ENCODE measurements around the gene CDC73. TPM values are rescaled to one million over a fixed set of nuclear protein-coding genes. Genes with fewer than 3 reads are reported as not detected.

The CDC73 gene
- total RNA-seq, 2 donors from 2014 or later = 71.8 to 76.5 TPM

- Mint-ChIP-seq H3K27ac (no peak overlapping the region), H3K4me1 (ENCODE audit: low read depth in 2 of 2) (peaks cover 12 to 43% of the 10 kb centered on the region in 2 donors), H3K27me3 (peaks cover 0 to 5% of the 10 kb centered on the region in 2 donors), H3K4me3 (peak overlapping the region; percentile 34), H3K9me3 (no peaks in the 10 kb centered on the region), H3K36me3 (peaks cover 6% of the 10 kb centered on the region)
- ATAC-seq (no peak), DNase-seq (ENCODE audit: low spot score) (no peak)
Observed at GRCh38 chr1:193118803-193119730, 2.8 kb upstream of the CDC73 start.

DNA sequence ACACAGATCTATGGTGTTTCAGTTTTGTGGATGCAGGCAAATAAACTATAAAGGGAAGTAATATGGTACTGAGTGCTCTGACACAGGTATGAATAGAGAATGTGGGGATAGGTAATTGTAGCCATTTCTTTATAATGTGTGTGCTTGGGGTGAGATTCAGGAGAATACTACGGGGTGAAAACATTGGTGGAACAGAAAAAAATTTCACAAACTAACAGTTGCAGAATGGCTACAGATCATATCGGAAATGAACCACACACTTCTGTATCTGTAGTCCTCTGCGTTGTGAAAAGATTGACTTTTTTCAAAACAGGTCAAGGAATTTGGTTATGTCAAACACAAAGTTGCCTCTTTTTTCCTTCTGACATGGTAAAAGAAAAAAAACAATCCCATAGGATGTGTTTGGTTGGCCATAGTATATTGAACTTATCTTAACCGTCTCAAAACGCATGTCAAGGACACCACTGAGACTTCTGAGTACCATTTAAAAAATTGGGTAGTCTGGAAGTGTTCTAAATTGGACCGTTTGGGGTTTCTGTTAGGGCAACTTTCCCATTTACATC, 1.1 kb upstream of the CDC73 start:
- DNase-seq (ENCODE audit: low spot score) (no peak), ATAC-seq (no peak)
- peaks cover 6% of the 10 kb centered on the region for H3K36me3 Mint-ChIP-seq
- no peaks in the 10 kb centered on the region for H3K9me3 Mint-ChIP-seq
- peak overlapping the region; percentile 94 for H3K4me3 Mint-ChIP-seq
- peaks cover 0 to 5% of the 10 kb centered on the region in 2 donors for H3K27me3 Mint-ChIP-seq
- H3K4me1 Mint-ChIP-seq (ENCODE audit: low read depth in 2 of 2) = peaks cover 20 to 52% of the 10 kb centered on the region in 2 donors
- H3K27ac Mint-ChIP-seq = peak overlapping the region; percentile 80 to 88

DNA sequence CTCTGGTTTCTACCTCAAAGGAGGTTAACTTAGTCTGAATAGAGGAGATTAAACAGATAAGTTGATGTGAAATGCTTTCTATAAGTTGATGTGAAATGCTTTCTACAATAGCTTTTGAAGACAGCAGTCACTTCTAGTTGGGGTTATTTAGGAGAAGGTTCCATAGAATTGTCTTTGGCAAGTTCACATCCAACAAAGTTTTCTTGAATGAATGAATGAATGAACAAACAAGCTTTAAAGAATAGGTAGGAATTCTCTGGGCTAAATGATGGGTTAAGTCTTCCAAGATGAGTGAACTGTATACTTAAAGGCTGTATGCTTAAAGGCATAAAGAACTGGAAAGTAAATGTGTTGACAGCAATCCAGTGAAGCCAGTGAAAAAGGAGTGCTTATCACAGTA, 1.9 kb downstream of the CDC73 start:
- no peaks in the 10 kb centered on the region for H3K27me3 Mint-ChIP-seq
- peaks cover 6% of the 10 kb centered on the region for H3K36me3 Mint-ChIP-seq
- H3K4me1 Mint-ChIP-seq (ENCODE audit: low read depth in 2 of 2) = peaks cover 22 to 49% of the 10 kb centered on the region in 2 donors
- ATAC-seq = no peak
- no peak for DNase-seq (ENCODE audit: low spot score)
- no peaks in the 10 kb centered on the region for H3K9me3 Mint-ChIP-seq
- peak overlapping the region; percentile 80 to 88 for H3K27ac Mint-ChIP-seq
- peak overlapping the region; percentile 94 for H3K4me3 Mint-ChIP-seq

- Mint-ChIP-seq H3K27me3 (no peaks in the 10 kb centered on the region), H3K4me3 (no peak overlapping the region), H3K36me3 (peaks cover 9% of the 10 kb centered on the region), H3K4me1 (ENCODE audit: low read depth in 2 of 2) (peaks cover 23 to 39% of the 10 kb centered on the region in 2 donors), H3K27ac (no peak overlapping the region), H3K9me3 (no peaks in the 10 kb centered on the region)
- DNase-seq (ENCODE audit: low spot score) (no peak), ATAC-seq (no peak)
Observed at GRCh38 chr1:193125369-193125768, 3.5 kb downstream of the CDC73 start.

GRCh38 chr1:193131266-193131860, 9.5 kb downstream of the CDC73 start:
- Mint-ChIP-seq H3K27me3 (no peaks in the 10 kb centered on the region), H3K4me1 (ENCODE audit: low read depth in 2 of 2) (peaks cover 14 to 19% of the 10 kb centered on the region in 2 donors), H3K27ac (peak overlapping the region in 1 of 2 donors; percentile 0), H3K36me3 (peaks cover 23% of the 10 kb centered on the region), H3K9me3 (no peaks in the 10 kb centered on the region), H3K4me3 (no peak overlapping the region)
- ATAC-seq = peak in 1 of 2 donors; percentile 52
- DNase-seq (ENCODE audit: low spot score) = no peak

- DNase-seq (ENCODE audit: low spot score) = no peak
- Mint-ChIP-seq H3K36me3 (peaks cover 26% of the 10 kb centered on the region), H3K9me3 (no peaks in the 10 kb centered on the region), H3K4me3 (no peak overlapping the region), H3K4me1 (ENCODE audit: low read depth in 2 of 2) (peaks cover 10 to 11% of the 10 kb centered on the region in 2 donors), H3K27ac (peak overlapping the region in 1 of 2 donors; percentile 16), H3K27me3 (no peaks in the 10 kb centered on the region)
- ATAC-seq = no peak
Observed at GRCh38 chr1:193140254-193140653, 18.4 kb downstream of the CDC73 start.

DNA sequence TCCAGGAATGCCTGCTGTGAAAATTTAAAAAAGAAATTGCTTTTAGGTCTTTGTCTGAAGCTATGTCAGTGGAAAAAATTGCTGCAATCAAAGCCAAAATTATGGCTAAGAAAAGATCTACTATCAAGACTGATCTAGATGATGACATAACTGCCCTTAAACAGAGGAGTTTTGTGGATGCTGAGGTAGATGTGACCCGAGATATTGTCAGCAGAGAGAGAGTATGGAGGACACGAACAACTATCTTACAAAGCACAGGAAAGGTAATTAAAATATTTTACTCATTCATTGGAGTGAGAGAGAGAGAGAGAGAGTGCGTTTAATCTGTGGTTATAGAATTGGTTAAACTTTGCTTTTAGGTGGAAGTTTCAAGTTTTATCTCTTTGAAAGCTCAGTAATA, 20.0 kb downstream of the CDC73 start:
- DNase-seq (ENCODE audit: low spot score) = no peak
- H3K27me3 Mint-ChIP-seq = no peaks in the 10 kb centered on the region
- H3K36me3 Mint-ChIP-seq = peaks cover 26% of the 10 kb centered on the region
- no peak overlapping the region for H3K4me3 Mint-ChIP-seq
- peaks cover 10 to 11% of the 10 kb centered on the region in 2 donors for H3K4me1 Mint-ChIP-seq (ENCODE audit: low read depth in 2 of 2)
- H3K27ac Mint-ChIP-seq = peak overlapping the region in 1 of 2 donors; percentile 15
- no peak for ATAC-seq
- H3K9me3 Mint-ChIP-seq = no peaks in the 10 kb centered on the region

DNA sequence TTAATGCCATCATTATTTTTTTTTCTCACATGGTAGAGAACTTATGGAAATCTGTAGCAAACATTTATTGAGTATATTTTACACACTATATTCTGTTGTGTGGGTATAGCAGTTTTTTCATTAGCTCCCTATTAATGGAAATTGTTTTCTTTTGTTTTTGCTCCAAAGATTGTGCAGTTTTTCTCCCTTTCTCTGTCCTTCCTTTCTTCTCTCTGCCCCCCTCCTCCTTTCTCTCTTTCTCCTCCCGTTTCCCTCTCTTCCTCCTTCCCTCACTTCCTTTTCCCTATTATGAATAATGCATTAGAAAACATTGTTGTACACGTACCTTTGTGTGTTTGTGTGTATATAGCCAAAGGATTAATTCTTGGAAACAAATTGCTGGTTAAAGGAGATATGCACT, 20.6 kb downstream of the CDC73 start:
- DNase-seq (ENCODE audit: low spot score) (no peak), ATAC-seq (no peak)
- Mint-ChIP-seq H3K4me3 (no peak overlapping the region), H3K9me3 (no peaks in the 10 kb centered on the region), H3K27ac (no peak overlapping the region), H3K36me3 (peaks cover 23% of the 10 kb centered on the region), H3K4me1 (ENCODE audit: low read depth in 2 of 2) (peaks cover 10 to 11% of the 10 kb centered on the region in 2 donors), H3K27me3 (no peaks in the 10 kb centered on the region)

DNA sequence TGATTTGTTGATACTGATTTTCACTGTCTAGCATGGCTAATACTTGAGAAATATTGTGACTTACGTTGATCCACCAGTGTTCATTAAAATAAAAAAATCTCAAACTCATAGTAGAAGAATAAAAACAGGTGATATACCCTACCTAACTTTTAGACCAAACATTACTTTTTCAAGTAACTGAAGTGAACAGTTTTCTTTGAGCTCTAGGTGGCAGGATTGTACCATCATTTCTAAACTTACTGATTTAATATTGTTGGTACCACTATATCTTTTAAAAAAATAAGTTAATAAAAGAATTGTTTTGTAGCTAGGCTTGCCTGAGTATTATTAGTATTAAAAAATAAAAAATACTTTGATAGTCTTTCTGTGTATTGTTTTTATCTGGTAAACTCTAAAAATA, 21.5 kb downstream of the CDC73 start:
- Mint-ChIP-seq H3K4me1 (ENCODE audit: low read depth in 2 of 2) (peaks cover 10 to 11% of the 10 kb centered on the region in 2 donors), H3K27ac (no peak overlapping the region), H3K27me3 (no peaks in the 10 kb centered on the region), H3K4me3 (no peak overlapping the region), H3K9me3 (no peaks in the 10 kb centered on the region), H3K36me3 (peaks cover 15% of the 10 kb centered on the region)
- DNase-seq (ENCODE audit: low spot score) (no peak), ATAC-seq (no peak)

- Mint-ChIP-seq H3K4me1 (ENCODE audit: low read depth in 2 of 2) (peaks cover 7 to 9% of the 10 kb centered on the region in 2 donors), H3K27me3 (no peaks in the 10 kb centered on the region), H3K9me3 (no peaks in the 10 kb centered on the region), H3K4me3 (no peak overlapping the region), H3K27ac (no peak overlapping the region), H3K36me3 (peaks cover 10% of the 10 kb centered on the region)
- DNase-seq (ENCODE audit: low spot score) = no peak
- ATAC-seq = no peak
Observed at GRCh38 chr1:193144361-193144938, 22.6 kb downstream of the CDC73 start.

DNA sequence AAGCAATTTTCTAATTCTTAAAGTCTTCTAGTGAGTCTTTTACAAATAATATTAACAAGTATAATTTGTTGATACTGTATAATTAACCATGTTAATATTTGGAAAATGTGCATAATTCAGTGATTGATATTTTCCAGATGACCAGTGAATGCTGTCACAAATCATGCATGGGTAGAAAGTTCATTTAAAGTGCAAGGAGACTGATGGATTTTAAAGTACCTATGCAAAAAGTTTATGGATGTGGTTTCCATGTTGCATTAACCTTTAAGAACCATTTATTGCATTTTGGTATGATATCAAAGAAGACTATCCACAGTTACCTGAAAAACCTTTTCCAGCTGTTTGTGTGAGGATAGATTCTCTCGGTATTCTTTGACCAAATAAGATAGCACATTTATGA, 23.2 kb downstream of the CDC73 start:
- H3K27me3 Mint-ChIP-seq = no peaks in the 10 kb centered on the region
- peaks cover 5 to 7% of the 10 kb centered on the region in 2 donors for H3K4me1 Mint-ChIP-seq (ENCODE audit: low read depth in 2 of 2)
- no peak overlapping the region for H3K4me3 Mint-ChIP-seq

GRCh38 chr1:193156117-193156821, 34.4 kb downstream of the CDC73 start:
- Mint-ChIP-seq H3K4me3 (no peak overlapping the region), H3K36me3 (peaks cover 5% of the 10 kb centered on the region), H3K27ac (no peak overlapping the region), H3K4me1 (ENCODE audit: low read depth in 2 of 2) (peaks cover 8 to 19% of the 10 kb centered on the region in 2 donors), H3K9me3 (no peaks in the 10 kb centered on the region), H3K27me3 (no peaks in the 10 kb centered on the region)
- no peak for DNase-seq (ENCODE audit: low spot score)
- ATAC-seq = no peak

More for the DNA sequence above, 23.2 kb downstream of the CDC73 start:
- DNase-seq (ENCODE audit: low spot score) = no peak
- Mint-ChIP-seq H3K27ac (no peak overlapping the region), H3K36me3 (peaks cover 5% of the 10 kb centered on the region), H3K9me3 (no peaks in the 10 kb centered on the region)
- no peak for ATAC-seq

DNA sequence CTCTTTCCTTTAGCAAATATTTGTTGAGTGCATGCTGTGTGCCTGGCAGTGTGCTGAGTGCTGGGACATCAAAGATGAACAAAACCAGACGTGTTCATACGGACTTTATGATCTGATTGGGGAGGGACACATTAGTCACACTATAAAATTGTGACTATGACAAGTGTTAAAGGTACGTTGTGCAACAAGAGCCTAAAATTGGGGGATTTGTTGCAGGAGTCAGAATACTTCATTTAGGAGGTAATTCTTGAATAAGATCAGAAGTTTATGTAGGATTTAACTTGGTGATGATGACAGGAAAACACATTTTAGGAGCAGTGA, 35.0 kb downstream of the CDC73 start:
- no peaks in the 10 kb centered on the region for H3K9me3 Mint-ChIP-seq
- no peak for ATAC-seq
- H3K27ac Mint-ChIP-seq = no peak overlapping the region
- H3K27me3 Mint-ChIP-seq = no peaks in the 10 kb centered on the region
- H3K4me1 Mint-ChIP-seq (ENCODE audit: low read depth in 2 of 2) = peaks cover 8 to 19% of the 10 kb centered on the region in 2 donors
- H3K4me3 Mint-ChIP-seq = no peak overlapping the region
- H3K36me3 Mint-ChIP-seq = peaks cover 5% of the 10 kb centered on the region
- no peak for DNase-seq (ENCODE audit: low spot score)

All from natural killer cell treated with Interleukin-12 subunit alpha and Interleukin-12 subunit beta and Interleukin-15 and Interleukin-18, amount 100 ng/mL, for 72 hours (primary cell).